HL-60 (cell line): ENCODE measurements around the gene NEBL.

ENCODE experiments used
- CTCF ChIP-seq: IDR thresholded peaks from one replicate; pipeline ENCODE4 v1.5.1; 2011; ENCODE audit warnings: low read length, control low read depth, inconsistent platforms; ENCODE audit not compliant: insufficient read depth
- GABPA ChIP-seq: IDR thresholded peaks from 2 replicates; pipeline ENCODE4 v1.6.1; 2012; ENCODE audit warnings: low read depth
- POLR2AphosphoS5 ChIP-seq: IDR thresholded peaks from 2 replicates; pipeline ENCODE4 v1.6.1; 2012; ENCODE audit warnings: low read depth
- REST ChIP-seq: IDR thresholded peaks from 2 replicates; pipeline ENCODE4 v1.6.1; 2012; ENCODE audit warnings: low read depth; ENCODE audit not compliant: insufficient replicate concordance
- SPI1 ChIP-seq: IDR thresholded peaks from 2 replicates; pipeline ENCODE4 v1.6.1; 2012; ENCODE audit warnings: low read depth, mild to moderate bottlenecking, borderline replicate concordance

DNA sequence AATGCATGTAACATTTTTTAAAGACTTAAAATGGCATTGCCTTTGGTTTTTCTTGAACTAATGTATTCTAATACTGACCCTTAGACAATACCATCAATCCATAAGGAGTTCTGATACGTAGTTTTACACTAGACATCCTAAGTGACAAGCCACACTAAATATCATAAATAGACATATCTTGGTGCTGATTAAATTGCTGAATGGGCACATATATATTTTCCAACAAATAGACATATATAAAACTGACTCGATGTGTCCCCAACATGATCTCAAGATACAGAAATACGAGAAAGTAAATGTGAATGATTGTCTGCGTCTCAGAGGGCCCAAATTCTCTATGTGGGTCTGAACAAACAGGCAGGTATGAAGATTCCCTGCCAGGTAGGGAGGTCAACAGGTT is 99.8 kb downstream of the NEBL start:
- TF ChIP-seq POLR2AphosphoS5 (no peak), CTCF (no peak), GABPA (no peak), REST (no peak), SPI1 (no peak)
